Ecto neural progenitor cell (in vitro differentiated cells): ENCODE measurements around the gene C20orf202.
"Not testable (repeated sequence)": the region's sequence is repeated elsewhere in the genome, so short reads cannot be mapped to it uniquely, and the experiment has no call there.

Source experiments
- DNase-seq: peaks from one replicate; pipeline ENCODE4 v3.0.0-alpha.2; 2018; ENCODE audit warnings: low spot score

The C20orf202 gene

DNA sequence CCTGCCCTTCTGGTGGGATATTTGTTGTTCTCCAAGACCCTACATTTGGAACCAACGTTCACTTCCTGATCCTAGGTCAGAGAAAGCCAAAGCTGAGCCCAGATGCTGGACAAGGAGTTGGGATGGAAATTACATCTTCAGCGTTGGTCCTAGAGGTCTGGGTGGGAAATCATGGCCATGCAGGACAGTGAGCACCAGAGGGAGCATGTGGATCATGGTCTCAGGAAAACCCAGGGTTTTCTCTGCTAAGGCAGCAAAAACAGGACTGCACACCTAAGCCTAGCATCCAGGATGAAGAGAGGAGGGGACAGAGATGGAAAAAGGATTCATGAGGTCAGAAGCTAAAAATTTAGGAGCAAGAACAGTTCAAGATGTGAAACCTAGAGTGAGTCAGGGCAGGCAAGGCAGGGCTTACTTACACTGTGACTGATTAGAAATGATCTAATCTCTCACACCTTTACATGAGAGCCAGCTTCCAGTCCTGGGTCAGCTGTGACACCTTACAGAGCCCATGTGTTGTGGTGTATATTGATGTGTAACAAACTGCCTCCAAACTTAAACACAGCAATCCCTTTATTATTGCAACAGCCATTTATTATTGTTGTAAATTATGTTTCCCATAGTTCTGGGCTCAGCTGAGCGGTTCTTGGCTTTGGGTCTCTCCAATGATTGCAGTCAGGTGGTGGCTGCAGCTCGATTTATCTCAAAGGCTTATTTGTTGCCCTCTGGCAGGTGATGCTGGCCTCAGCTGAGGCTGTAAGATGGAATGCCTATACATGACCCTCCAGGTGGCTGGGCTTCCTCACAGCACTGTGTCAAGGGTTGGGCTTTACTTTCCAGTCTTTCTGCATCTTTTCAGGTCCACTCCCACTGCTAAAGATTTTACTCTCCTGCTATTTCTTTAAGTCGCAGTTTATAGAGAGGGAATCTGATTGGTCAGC, 6.5 kb downstream of the C20orf202 start:
- DNase-seq = no peak

GRCh38 chr20:1210501-1210900, 7.2 kb downstream of the C20orf202 start:
- no peak for DNase-seq

DNA sequence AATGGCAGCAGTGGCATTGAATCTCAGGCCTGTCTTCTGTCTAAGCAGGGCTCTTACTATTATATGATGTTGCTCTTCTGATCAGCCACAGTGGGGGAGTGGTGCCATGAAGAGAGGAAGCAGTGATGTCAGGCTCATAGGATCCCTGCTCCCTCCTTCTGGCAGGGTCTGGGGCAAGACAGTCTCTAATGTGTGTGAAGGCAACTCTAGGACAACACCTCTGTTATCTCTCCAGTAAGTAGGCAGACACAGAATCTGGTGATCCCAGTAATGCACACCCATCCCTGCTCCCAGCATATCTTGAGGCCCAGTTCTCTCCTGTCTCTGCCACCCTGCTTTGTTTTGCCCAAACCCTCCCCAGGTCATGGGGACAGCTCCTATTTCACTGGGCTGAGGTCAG, 8.8 kb downstream of the C20orf202 start:
- DNase-seq = no peak

DNA sequence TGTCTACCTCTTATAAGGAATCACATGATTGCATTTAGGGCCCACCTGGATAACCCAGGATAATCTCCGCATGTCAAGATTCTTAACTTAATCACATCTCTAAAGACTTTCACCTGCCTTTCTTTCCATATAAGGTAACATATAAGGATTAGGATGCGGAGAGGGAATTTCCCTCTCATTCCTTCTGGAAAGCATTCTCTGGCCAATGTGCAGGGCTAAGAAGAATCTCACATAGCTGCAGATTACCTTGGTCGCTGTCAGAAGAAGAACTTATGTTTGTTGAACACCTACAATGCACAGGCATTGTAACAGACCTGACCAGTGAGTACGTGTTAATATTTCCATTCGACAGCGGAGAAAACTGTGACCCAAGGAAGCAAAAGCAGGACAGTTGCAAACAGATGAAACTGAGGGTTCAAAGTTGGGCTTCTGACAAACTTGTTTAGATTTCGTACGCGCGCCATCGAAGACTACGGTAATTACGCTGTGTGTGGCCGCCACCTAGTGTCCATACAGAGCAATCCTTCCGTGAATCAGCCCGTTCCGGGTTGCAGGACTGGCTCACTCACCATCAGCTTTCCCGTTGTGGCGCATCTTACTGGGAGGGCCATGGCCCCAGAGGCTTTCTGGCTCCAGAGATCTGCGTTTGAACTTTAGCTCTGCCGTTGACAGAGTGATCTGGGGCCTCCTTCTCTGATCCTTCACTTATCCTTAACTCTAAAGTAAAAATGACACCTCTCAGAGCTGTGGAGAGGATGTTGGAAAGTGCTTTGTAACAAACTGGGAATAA, 9.5 kb downstream of the C20orf202 start:
- peak; percentile 81 for DNase-seq

GRCh38 chr20:1214838-1215261, 11.6 kb downstream of the C20orf202 start:
- DNase-seq = no peak

DNA sequence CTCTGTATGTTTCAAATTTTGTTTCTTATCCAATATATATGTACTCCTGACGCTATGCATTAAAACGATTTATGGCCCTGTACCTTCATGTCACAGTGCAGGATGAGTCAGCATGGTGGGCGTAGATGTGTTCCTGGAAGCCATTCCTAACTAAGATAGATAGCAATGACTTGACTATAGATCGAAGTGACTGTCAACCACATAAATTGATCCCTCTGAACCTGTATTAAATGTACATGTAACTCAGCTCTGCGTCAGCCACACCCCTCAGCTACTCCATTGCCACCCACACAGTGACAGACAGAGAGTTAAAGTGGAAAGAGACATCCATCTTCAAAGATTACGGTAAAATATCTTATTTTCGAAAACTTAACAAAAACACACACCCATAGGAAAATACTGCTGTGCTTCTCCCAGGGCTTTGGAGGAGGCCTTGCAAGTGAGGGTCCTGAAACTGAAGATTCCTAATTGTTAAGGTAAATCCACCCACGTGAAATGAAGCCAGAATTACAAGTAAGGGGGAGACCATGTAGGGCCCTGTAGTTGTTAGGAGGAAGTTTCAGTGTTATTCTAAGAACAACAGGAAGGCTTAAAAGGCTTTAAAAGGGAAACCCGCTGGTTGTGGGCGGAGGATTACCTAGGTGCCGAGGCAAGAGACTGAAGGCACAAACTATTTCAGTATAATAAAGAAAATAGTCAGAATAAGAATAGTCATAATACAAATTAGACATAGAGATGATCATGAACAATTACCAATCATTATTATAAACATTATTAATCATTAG, 12.3 kb downstream of the C20orf202 start:
- no peak for DNase-seq

DNA sequence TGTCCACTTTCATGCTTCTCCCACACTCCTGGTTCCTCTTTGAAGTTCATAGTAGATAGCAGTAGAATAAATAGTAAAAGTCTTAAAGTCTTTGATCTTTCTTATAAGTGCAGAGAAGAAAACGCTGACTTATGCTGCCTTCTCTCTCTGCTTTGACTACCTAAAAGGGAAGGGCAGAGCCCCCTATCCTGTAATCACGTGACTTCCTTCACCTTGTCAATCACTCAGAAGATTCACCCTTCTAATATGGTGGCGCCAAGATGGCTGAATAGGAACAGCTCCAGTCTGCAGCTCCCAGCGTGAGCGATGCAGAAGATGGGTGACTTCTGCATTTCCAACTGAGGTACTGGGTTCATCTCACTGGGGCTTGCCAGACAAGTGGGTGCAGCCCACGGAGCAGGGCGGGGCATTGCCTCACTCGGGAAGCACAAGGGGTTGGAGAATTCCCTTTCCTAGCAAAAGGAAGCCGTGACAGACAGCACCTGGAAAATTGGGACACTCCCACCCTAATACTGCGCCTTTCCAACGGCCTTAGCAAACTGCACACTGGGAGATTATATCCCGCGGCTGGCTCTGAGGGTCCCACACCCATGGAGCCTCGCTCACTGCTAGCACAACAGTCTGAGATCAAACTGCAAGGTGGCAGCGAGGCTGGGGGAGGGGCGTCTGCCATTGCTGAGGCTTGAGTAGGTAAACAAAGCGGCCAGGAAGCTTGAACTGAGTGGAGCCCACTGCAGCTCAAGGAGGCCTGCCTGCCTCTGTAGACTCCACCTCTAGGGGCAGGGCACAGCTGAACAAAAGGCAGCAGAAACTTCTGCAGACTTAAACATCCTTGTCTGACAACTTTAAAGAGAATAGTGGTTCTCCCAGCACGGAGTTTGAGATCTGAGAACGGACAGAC, 13.5 kb downstream of the C20orf202 start:
- not testable (repeated sequence) for DNase-seq

GRCh38 chr20:1222750-1223149, 19.5 kb downstream of the C20orf202 start:
- not testable (repeated sequence) for DNase-seq

DNA sequence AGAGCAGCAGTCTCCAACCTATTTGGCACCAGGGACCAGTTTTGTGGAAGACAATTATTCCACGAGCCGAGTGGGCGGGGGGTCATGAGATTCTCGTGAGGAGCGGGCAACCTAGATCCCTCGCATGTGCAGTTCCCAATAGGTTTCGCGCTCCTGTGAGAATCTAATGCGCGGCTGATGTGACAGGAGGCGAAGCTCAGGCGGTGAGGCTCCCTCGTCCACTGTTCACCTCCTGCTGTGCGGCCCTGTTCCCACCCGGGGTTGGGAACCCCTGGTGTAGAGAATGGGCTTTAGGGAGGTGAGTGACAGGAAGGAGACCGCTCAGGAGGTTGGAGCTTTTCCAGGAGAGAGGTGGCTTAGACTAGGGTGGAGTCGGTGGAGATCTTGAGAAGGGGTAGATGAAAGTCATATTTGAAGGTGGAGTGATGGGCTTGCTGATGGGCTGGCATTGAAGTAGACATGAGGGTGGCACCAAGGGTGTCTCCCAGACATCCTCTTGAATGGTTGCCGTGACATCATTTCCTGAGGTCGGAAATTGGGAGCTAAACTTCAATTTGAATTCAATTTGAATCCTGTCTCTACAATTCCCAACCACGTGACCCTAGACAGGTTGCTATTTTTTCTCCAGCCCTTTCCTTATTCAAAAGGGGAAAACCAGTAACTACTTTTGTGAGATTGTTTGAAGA, 21.1 kb downstream of the C20orf202 start:
- no peak for DNase-seq

DNA sequence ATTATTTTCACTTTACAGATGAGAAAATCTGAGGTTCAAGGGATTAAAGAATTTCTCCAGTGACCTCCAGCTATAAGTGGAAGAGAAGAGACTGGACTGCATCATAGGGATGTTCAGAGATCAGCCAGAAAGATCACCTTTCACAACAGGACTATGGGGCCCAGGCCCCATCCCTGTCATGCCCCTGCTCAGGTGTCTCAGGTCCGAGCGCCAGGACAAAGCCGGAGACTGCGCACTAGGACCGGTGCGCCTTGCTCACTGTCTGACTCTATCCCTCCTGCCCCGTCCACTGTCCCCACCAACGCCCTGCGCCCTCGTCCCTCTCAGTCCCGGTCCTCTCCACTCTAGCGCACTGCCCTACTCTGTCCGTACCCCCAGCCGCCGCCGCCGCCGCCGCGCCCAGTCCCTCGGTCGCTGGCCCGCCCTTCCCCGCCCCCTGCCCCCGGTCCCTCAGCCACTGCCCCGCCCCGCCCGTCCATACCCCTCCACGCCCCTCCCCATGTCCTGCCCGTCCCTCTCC, 22.1 kb downstream of the C20orf202 start:
- no peak for DNase-seq

DNA sequence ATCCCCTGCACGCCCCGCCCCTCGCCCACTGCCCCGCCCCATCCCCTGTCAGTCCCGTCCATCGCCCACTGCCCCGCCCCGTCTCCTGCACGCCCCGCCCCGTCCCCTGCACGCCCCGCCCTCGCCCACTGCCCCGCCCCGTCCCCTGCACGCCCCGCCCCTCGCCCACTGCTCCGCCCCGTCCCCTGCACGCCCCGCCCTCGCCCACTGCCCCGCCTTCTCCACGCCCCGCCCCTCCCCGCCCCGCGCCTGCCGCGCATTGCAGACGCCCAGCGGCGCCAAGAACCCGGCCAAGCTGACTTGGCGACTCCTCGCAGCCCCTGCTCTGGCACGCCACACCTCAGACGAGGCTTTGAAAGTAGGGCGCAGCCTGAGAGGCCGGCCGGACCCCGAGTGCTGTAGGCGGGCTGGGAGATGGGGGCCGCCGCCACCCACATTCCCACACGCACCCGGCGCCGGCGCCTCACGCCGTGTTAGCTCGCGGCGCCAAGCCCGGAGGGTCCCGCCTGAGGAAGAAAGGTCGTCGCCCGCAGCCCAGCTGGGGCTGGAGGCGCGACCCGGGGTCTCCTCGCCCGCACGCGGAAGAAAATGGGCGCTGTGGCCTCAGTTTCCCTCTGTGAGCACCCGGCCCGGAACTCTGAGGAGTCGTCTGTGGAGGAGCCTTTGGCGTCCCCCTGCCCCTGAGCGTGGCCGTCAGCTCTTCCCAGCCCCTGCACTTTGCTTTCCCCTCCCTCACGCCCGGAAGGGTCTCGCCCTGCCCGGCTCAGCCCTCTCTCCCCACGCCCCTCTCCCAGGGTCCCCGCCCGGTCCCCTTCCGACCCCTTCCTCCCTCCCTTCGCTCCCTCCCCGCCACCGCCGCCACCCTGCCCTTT, 22.8 kb downstream of the C20orf202 start, which contains the start of gene RAD21L1:
RAD21L1 (plus strand) TSS at position 262 of the 872 bp plus-strand sequence. CDS start 2,410 bp downstream, outside the sequence.
- peak; percentile 97 for DNase-seq

- DNase-seq = no peak
Measured at GRCh38 chr20:1229541-1229940, 26.3 kb downstream of the C20orf202 start.

DNA sequence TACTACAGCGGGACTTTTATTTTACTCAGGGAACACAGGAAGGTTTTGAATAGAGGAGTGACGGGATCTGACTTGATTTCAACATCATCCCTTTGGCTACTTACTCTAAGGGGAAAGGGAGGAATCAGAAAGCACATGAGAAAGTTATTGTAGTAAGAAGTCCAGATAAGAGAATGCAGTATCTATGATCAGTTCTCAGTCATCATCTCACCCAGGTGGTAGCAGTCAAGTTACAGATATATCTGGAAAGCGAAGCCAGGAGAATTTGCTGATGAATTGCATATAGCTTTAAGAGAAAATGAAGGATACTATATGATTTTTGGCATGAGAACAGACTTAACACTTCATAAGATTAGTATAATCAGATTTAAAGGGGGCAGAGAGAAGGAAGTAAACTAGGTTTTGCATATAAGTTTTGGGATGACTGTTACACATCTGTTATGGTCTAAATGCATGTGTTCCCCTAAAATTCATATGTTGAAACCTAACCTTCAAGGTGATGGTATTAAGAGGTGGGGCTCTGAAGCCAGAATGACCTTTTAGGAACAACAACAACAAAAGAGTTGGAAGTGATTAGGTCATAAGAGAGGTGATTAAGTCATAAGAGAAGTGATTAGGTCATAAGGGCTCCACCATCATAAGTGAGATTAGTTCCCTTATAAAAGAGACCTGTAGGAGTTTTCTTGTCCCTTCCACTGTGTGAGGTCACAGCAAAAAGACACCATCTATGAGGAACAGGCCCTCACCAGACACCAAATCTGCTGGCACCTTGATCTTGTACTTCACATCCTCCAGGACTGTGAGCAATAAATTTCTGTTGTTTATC, 29.2 kb downstream of the C20orf202 start:
- DNase-seq = no peak

DNA sequence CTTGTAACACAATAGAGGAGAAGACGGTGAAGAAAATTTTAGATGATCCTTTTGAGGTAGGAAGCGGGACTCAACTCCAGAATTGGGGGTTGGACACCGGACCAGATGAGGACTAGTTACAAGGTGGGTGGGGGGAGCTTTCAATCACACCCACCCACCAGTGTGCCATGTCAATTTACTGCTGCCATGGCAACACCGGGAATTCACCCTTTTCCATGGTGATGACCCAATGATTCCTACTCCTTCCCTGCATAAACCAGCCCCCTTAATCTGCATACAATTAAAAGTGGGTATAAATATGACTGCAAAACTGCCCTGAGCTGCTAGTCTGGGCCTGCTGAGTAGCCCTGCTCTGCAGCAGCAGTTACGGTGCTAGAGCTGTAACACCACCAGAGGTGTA, 37.3 kb downstream of the C20orf202 start:
- DNase-seq = no peak

GRCh38 chr20:1241456-1241855, 38.2 kb downstream of the C20orf202 start:
- no peak for DNase-seq

DNA sequence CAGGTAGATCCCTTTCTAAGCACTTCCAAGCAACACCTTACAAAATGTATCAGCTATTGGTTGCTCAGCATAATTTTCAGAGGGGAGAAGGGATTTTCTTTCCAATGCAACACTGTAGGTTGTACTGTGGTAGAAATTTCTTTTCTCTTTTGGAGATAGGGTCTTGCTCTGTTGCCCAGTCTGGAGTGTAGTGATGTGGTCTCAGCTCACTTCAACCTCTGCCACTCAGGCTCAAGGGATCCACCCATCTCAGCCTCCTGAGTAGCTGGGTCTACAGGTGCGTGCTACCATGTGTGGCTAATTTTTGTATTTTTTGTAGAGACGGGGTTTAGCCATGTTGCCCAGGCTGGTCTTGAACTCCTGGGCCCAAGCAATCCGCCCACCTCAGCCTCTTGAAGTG, 38.8 kb downstream of the C20orf202 start:
- no peak for DNase-seq

DNA sequence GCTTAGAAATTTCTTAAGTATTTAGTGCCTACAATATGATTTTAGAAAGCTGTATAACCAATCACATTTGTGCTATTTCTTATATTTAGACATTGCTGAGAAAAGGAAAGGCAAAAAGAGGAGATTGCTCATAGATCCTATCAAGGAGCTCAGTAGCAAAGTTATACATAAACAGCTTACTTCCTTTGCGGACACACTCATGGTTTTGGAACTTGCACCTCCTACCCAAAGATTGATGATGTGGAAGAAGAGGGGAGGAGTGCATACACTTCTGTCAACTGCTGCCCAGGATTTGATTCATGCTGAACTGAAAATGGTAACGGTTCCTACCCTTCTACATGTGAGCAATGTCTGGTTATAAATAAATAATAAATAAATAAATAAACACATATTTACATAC, 39.3 kb downstream of the C20orf202 start:
- DNase-seq = no peak

DNA sequence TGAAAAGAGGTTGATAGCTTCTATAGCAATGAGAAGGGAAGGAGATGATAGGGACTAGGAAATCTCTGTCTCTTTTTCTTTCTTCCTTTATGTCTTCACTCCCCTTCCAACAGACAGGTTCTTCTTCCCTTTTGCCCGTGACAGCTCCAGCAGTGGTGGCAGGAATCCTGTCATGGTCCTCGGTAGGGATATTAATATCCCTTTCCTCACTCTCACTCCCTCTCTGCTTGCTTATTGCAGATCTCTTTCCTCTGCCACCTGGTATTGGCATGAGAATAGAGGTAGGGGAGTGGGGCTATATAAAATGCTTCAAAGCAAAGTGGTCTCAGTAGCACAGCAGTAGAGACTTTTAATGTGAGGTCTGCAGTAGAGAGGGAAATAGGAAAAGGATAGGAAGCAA, 42.3 kb downstream of the C20orf202 start:
- no peak for DNase-seq
